OCI-LY7 (cell line): Measurements from ENCODE around the gene TDRD3.

ENCODE experiments used
- EZH2phosphoT487 ChIP-seq: fragments of 200-600 bp; sonication (generic); IDR thresholded peaks from 2 replicates; pipeline ENCODE4 v1.6.1; 2018; ENCODE audit warnings: low read depth, borderline replicate concordance, mild to moderate bottlenecking, mixed run types, antibody characterized with exemption, low read length, moderate library complexity, mixed read lengths
- TF ChIP-seq, protein P1 (sequence below): fragments of 200-600 bp; sonication (generic); conservative IDR thresholded peaks from 2 replicates; pipeline ENCODE4 v1.5.1; 2014; ENCODE audit warnings: mild to moderate bottlenecking, antibody characterized with exemption, low read length, moderate library complexity, mixed read lengths

DNA sequence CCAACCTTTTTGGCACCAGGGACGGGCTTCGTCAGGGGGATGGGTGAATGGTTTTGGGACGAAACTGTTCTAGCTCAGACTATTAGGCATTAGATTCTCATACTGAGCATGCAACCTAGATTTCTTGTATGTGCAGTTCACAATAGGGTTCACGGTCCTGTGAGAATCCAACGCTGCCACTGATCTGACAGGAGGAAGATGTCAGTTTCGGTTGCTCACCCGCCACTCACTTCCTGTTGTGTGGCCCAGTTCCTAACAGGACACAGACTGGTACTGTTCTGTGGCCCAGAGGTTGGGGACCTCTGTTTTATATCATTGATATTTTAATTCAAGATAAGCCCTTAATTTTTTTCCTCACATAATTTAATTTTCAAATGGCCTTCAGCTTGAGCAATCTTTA is 26.7 kb upstream of the TDRD3 start:
- no peak for TF ChIP-seq EZH2phosphoT487
- TF ChIP-seq, protein P1, sequence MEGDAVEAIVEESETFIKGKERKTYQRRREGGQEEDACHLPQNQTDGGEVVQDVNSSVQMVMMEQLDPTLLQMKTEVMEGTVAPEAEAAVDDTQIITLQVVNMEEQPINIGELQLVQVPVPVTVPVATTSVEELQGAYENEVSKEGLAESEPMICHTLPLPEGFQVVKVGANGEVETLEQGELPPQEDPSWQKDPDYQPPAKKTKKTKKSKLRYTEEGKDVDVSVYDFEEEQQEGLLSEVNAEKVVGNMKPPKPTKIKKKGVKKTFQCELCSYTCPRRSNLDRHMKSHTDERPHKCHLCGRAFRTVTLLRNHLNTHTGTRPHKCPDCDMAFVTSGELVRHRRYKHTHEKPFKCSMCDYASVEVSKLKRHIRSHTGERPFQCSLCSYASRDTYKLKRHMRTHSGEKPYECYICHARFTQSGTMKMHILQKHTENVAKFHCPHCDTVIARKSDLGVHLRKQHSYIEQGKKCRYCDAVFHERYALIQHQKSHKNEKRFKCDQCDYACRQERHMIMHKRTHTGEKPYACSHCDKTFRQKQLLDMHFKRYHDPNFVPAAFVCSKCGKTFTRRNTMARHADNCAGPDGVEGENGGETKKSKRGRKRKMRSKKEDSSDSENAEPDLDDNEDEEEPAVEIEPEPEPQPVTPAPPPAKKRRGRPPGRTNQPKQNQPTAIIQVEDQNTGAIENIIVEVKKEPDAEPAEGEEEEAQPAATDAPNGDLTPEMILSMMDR, result no peak
